ENCODE results near the gene NHSL2. TPM values are rescaled to one million over a fixed set of nuclear protein-coding genes. Genes with fewer than 3 reads are reported as not detected.

The NHSL2 gene
- total RNA-seq, 1 donor from 2014 or later = 0.29 TPM

DNA sequence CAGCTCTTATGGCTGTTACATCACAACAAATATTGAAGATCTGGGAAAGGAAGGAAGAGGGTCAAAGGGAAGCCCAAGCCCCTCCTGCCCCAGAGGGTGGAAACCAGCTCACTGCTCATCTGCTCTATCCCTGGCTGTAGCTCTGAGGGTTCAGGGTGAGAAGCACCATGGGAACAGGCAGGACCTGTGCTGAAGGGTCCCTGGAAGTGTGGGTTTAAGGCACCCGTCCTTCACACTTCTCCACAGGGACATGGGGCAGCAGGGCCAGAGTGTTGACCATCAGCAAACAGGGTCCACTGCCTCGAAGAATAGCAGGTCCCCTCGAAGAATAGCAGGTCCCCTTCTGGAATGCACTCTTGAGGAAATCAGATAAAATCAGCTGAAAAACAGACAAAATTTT, 216.7 kb downstream of the NHSL2 start:
- intact Hi-C loops (cut with micrococcal nuclease) = loop anchor here (5.0 kb wide), 2 partner anchors 35 to 110 kb away; partner anchors contain the start of gene ERCC6L
- POLR2A ChIA-PET = interaction anchor here (0.7 to 2.8 kb wide), 4 partner anchors 54 to 570 kb away, joined by 3 to 11 read pairs (median 6); partner anchors contain the start of gene PIN4

DNA sequence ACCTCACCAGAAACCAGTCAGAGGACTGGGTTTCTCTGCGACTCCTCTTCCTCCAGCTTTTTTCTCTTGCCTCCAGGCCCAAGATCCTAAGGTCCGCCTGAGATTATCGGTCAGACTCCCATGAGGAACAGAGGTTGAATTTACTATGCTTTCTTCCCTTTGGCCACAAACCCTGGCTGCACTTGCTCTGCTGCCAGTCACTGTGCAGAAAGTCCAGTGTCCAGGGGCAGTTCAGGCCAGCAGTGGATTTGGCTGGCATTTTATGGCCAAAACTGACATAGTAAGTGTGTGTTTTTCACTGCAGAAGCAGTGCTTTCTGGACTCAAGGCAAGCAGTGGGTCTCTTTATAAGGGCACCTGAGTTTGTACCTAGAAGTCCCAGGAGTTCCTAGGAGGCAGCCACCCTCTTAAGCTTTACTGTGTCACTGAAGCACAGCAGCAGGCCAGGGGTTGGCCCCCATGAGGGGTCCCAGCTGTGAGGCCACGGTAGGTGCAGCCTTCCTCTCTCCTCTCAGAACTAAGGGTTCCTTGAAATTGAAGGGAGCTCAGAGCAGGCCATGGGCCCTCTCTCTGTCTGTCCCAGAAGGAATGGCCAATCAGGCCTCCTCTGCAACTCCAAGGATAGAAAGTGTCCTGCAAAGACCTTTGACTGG, 217.7 kb downstream of the NHSL2 start:
- peaks cover under 1% of the 10 kb centered on the region for H3K27me3 Mint-ChIP-seq
- no peak for DNase-seq
- no peak overlapping the region for H3K4me3 Mint-ChIP-seq
- no peak for ATAC-seq (ENCODE audit: low read depth)
- TF ChIP-seq, protein P1, sequence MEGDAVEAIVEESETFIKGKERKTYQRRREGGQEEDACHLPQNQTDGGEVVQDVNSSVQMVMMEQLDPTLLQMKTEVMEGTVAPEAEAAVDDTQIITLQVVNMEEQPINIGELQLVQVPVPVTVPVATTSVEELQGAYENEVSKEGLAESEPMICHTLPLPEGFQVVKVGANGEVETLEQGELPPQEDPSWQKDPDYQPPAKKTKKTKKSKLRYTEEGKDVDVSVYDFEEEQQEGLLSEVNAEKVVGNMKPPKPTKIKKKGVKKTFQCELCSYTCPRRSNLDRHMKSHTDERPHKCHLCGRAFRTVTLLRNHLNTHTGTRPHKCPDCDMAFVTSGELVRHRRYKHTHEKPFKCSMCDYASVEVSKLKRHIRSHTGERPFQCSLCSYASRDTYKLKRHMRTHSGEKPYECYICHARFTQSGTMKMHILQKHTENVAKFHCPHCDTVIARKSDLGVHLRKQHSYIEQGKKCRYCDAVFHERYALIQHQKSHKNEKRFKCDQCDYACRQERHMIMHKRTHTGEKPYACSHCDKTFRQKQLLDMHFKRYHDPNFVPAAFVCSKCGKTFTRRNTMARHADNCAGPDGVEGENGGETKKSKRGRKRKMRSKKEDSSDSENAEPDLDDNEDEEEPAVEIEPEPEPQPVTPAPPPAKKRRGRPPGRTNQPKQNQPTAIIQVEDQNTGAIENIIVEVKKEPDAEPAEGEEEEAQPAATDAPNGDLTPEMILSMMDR (IDR thresholded peaks at IDR 0.05) = no peak
- no peak overlapping the region for H3K27ac Mint-ChIP-seq
- no peaks in the 10 kb centered on the region for H3K36me3 Mint-ChIP-seq (ENCODE audit: low read depth)
- H3K4me1 Mint-ChIP-seq = peaks cover 25% of the 10 kb centered on the region
- ChIA-PET POLR2A (interaction anchor here (0.8 to 1.7 kb wide), 2 partner anchors 53 to 111 kb away, joined by 3 to 8 read pairs; partner anchors contain the start of gene PIN4), CTCF (interaction anchor here (1.5 to 4.9 kb wide), 3 partner anchors 110 to 131 kb away, joined by 7 to 51 read pairs (median 26); no protein-coding TSS in a partner anchor)
- intact Hi-C loops (cut with micrococcal nuclease) = loop anchor here (5.0 kb wide), 2 partner anchors 36 to 109 kb away; partner anchors contain the start of gene ERCC6L
- no peaks in the 10 kb centered on the region for H3K9me3 Mint-ChIP-seq

More for the DNA sequence above, 216.7 kb downstream of the NHSL2 start:
- no peak overlapping the region for H3K27ac Mint-ChIP-seq
- TF ChIP-seq, protein P1 (IDR thresholded peaks at IDR 0.05) = no peak
- no peaks in the 10 kb centered on the region for H3K36me3 Mint-ChIP-seq (ENCODE audit: low read depth)
- CTCF ChIA-PET = interaction anchor here (1.2 to 4.9 kb wide), 8 partner anchors 14 to 130 kb away, joined by 3 to 51 read pairs (median 6); no protein-coding TSS in a partner anchor
- no peaks in the 10 kb centered on the region for H3K9me3 Mint-ChIP-seq
- DNase-seq (no peak), ATAC-seq (ENCODE audit: low read depth) (no peak)
- no peak overlapping the region for H3K4me3 Mint-ChIP-seq
- H3K27me3 Mint-ChIP-seq = no peaks in the 10 kb centered on the region
- peaks cover 28% of the 10 kb centered on the region for H3K4me1 Mint-ChIP-seq

DNA sequence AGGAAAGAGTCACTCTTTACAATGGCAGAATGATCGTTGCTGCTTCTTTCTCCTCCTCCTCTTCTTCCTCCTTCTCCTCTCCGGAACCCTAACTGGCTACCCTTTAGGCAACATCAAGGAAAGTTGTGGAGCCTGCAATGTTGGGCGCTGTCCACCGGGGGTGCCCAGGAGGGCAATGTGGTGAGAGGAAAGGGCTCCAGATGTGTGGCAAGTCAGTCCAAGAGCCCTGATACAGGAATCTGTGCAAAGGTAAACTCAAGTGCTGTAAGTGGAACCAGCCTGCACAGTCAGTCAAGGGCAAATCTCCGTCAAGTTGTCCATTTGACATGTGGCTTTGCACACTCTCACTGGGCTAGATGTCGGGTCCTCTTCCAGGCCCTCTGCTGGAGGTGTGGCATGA, 218.2 kb downstream of the NHSL2 start:
- intact Hi-C loops (cut with micrococcal nuclease) = loop anchor here (5.0 kb wide), 2 partner anchors 37 to 108 kb away; partner anchors contain the start of gene ERCC6L
- ChIA-PET POLR2A (no interaction called here), CTCF (interaction anchor here (4.9 kb wide), 1 partner anchor 111 kb away, joined by 51 read pairs; no protein-coding TSS in a partner anchor)
- Mint-ChIP-seq H3K27me3 (peaks cover 2% of the 10 kb centered on the region), H3K9me3 (no peaks in the 10 kb centered on the region), H3K4me1 (peaks cover 20% of the 10 kb centered on the region), H3K27ac (peak overlapping the region; percentile 25), H3K4me3 (no peak overlapping the region), H3K36me3 (ENCODE audit: low read depth) (no peaks in the 10 kb centered on the region)
- TF ChIP-seq, protein P1 (IDR thresholded peaks at IDR 0.05) = no peak
- DNase-seq = no peak
- no peak for ATAC-seq (ENCODE audit: low read depth)

DNA sequence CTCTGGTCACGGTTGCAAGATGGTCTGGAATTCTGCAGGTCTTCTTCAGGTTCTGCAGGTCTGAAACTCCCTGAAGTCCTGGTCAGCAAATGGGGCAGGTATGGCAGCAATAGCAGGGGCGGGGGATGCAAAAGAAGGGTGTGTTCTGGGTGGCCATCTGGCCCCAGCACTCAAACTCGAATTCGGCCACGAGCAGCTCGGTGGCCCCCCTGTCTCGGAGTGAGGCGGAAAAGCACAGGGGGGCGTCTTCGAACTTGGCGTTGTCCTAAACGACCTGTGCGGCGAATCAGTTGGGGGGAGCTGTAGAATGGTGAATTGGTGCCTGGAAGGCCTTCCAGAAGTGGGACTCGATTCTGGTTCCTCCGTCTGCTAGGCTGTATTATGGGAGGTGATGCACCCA, 219.0 kb downstream of the NHSL2 start:
- POLR2A ChIA-PET = interaction anchor here (1.2 kb wide), 1 partner anchor 52 kb away, joined by 5 read pairs; the partner anchor contains the start of gene PIN4
- no peaks in the 10 kb centered on the region for H3K36me3 Mint-ChIP-seq (ENCODE audit: low read depth)
- peak overlapping the region; percentile 24 for H3K4me3 Mint-ChIP-seq
- no peak overlapping the region for H3K27ac Mint-ChIP-seq
- CTCF ChIA-PET = interaction anchor here (1.0 to 1.4 kb wide), 2 partner anchors 111 to 130 kb away, joined by 3 to 5 read pairs; no protein-coding TSS in a partner anchor
- H3K27me3 Mint-ChIP-seq = peaks cover 2% of the 10 kb centered on the region
- intact Hi-C loops (cut with micrococcal nuclease) = loop anchor here (5.0 kb wide), 3 partner anchors 37 to 148 kb away; partner anchors contain the start of genes ERCC6L and RPS4X
- no peaks in the 10 kb centered on the region for H3K9me3 Mint-ChIP-seq
- TF ChIP-seq, protein P1 (IDR thresholded peaks at IDR 0.05) = no peak
- no peak for DNase-seq
- peaks cover 15% of the 10 kb centered on the region for H3K4me1 Mint-ChIP-seq
- ATAC-seq (ENCODE audit: low read depth) = no peak
